ENCODE data around the gene FAM83G.
"Not testable (repeated sequence)": the region's sequence is repeated elsewhere in the genome, so short reads cannot be mapped to it uniquely, and the experiment has no call there.

Gene FAM83G

GRCh38 chr17:19021622-19022083 is 17.1 kb upstream of the FAM83G start:
- Histone ChIP-seq H3K4me1 (ENCODE audit: control insufficient read depth in 1 of 2, insufficient read depth in 2 of 2, low read length in 2 of 2) (no peaks in the 10 kb centered on the region), H3K27me3 (ENCODE audit: low read depth, low read length) (no peaks in the 10 kb centered on the region), H3K9me3 (ENCODE audit: control insufficient read depth in 1 of 2, low read length in 2 of 2) (no peaks in the 10 kb centered on the region), H3K4me3 (ENCODE audit: low read depth in 1 of 2, low read length in 2 of 2) (no peak overlapping the region), H3K36me3 (ENCODE audit: control insufficient read depth in 1 of 2, insufficient read depth in 2 of 2, low read length in 2 of 2) (no peaks in the 10 kb centered on the region), H3K27ac (ENCODE audit: low read length) (no peak overlapping the region)

GRCh38 chr17:19021011-19021621 is 16.6 kb upstream of the FAM83G start:
- H3K9me3 ChIP-seq (ENCODE audit: control insufficient read depth in 1 of 2, low read length in 2 of 2), result not testable (repeated sequence)

GRCh38 chr17:19020016-19020415 is 15.5 kb upstream of the FAM83G start:
- Histone ChIP-seq H3K27ac (ENCODE audit: low read length) (no peak overlapping the region), H3K27me3 (ENCODE audit: low read depth, low read length) (no peaks in the 10 kb centered on the region), H3K36me3 (ENCODE audit: control insufficient read depth in 1 of 2, insufficient read depth in 2 of 2, low read length in 2 of 2) (no peaks in the 10 kb centered on the region), H3K4me1 (ENCODE audit: control insufficient read depth in 1 of 2, insufficient read depth in 2 of 2, low read length in 2 of 2) (no peaks in the 10 kb centered on the region), H3K4me3 (ENCODE audit: low read depth in 1 of 2, low read length in 2 of 2) (no peak overlapping the region), H3K9me3 (ENCODE audit: control insufficient read depth in 1 of 2, low read length in 2 of 2) (no peaks in the 10 kb centered on the region)

More at GRCh38 chr17:19021011-19021621, 16.6 kb upstream of the FAM83G start:
- not testable (repeated sequence) for H3K27ac ChIP-seq (ENCODE audit: low read length); H3K4me1 ChIP-seq (ENCODE audit: control insufficient read depth in 1 of 2, insufficient read depth in 2 of 2, low read length in 2 of 2); H3K36me3 ChIP-seq (ENCODE audit: control insufficient read depth in 1 of 2, insufficient read depth in 2 of 2, low read length in 2 of 2); H3K4me3 ChIP-seq (ENCODE audit: low read depth in 1 of 2, low read length in 2 of 2); H3K27me3 ChIP-seq (ENCODE audit: low read depth, low read length)

DNA sequence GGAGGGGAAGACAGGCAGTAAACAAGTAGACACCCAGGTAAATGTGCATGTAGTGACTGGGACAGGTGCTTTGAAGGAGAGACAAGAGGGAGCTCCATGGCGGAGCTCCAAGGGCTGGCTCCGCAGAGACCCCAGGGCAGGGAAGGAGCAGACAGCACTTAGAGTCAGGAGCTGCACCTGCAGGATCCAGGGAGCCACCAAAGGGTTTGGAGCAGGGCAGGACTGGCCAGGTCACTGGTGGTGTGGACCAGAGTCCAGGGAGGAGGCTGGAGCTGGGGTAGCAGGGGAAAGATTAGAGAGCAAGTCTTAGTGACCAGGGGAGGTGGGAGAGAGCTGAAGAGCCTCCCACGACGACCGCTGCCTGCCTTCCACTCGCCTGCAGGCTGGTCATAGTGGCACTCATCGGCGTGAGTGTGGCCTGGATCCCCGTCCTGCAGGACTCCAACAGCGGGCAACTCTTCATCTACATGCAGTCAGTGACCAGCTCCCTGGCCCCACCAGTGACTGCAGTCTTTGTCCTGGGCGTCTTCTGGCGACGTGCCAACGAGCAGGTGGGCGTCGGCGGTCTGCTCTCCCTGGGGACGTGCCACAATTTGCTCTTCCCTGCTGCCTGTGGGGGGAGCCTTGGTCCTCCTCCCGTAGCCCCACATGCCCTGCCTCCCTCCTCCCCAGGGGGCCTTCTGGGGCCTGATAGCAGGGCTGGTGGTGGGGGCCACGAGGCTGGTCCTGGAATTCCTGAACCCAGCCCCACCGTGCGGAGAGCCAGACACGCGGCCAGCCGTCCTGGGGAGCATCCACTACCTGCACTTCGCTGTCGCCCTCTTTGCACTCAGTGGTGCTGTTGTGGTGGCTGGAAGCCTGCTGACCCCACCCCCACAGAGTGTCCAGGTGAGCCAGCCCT is 14.7 kb upstream of the FAM83G start:
- Histone ChIP-seq H3K9me3 (ENCODE audit: control insufficient read depth in 1 of 2, low read length in 2 of 2) (no peaks in the 10 kb centered on the region), H3K36me3 (ENCODE audit: control insufficient read depth in 1 of 2, insufficient read depth in 2 of 2, low read length in 2 of 2) (no peaks in the 10 kb centered on the region), H3K4me1 (ENCODE audit: control insufficient read depth in 1 of 2, insufficient read depth in 2 of 2, low read length in 2 of 2) (no peaks in the 10 kb centered on the region), H3K27me3 (ENCODE audit: low read depth, low read length) (no peaks in the 10 kb centered on the region), H3K4me3 (ENCODE audit: low read depth in 1 of 2, low read length in 2 of 2) (no peak overlapping the region), H3K27ac (ENCODE audit: low read length) (no peak overlapping the region)

GRCh38 chr17:19018600-19018950 is 14.0 kb upstream of the FAM83G start:
- no peak overlapping the region for H3K27ac ChIP-seq (ENCODE audit: low read length)
- no peaks in the 10 kb centered on the region for H3K27me3 ChIP-seq (ENCODE audit: low read depth, low read length)
- no peaks in the 10 kb centered on the region for H3K4me1 ChIP-seq (ENCODE audit: control insufficient read depth in 1 of 2, insufficient read depth in 2 of 2, low read length in 2 of 2)
- no peak overlapping the region for H3K4me3 ChIP-seq (ENCODE audit: low read depth in 1 of 2, low read length in 2 of 2)
- no peaks in the 10 kb centered on the region for H3K36me3 ChIP-seq (ENCODE audit: control insufficient read depth in 1 of 2, insufficient read depth in 2 of 2, low read length in 2 of 2)
- H3K9me3 ChIP-seq (ENCODE audit: control insufficient read depth in 1 of 2, low read length in 2 of 2), result no peaks in the 10 kb centered on the region

GRCh38 chr17:19017804-19018599 is 13.4 kb upstream of the FAM83G start:
- Histone ChIP-seq H3K4me3 (ENCODE audit: low read depth in 1 of 2, low read length in 2 of 2) (no peak overlapping the region), H3K4me1 (ENCODE audit: control insufficient read depth in 1 of 2, insufficient read depth in 2 of 2, low read length in 2 of 2) (no peaks in the 10 kb centered on the region), H3K27me3 (ENCODE audit: low read depth, low read length) (no peaks in the 10 kb centered on the region), H3K36me3 (ENCODE audit: control insufficient read depth in 1 of 2, insufficient read depth in 2 of 2, low read length in 2 of 2) (no peaks in the 10 kb centered on the region), H3K9me3 (ENCODE audit: control insufficient read depth in 1 of 2, low read length in 2 of 2) (no peaks in the 10 kb centered on the region), H3K27ac (ENCODE audit: low read length) (no peak overlapping the region)

DNA sequence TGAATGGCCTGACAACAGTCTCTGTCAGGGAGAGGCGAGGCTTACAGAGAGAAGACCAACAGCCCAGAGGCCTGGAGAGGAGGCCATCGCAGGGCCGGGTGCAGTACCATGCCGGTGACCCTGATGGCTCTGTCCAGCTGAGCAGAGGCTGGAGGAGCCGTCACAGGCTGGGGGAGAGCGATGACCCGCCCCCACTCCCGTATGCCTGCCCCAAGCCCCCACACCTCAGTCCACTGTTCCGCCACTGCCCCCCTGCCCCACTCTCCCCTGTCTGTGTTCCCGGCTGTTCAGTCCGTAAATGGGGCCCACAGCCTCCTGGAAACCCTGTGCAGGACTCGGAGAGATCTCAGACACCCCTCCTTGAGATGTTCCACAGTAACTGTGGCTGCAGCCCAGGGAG is 12.8 kb upstream of the FAM83G start:
- Histone ChIP-seq H3K36me3 (ENCODE audit: control insufficient read depth in 1 of 2, insufficient read depth in 2 of 2, low read length in 2 of 2) (no peaks in the 10 kb centered on the region), H3K4me1 (ENCODE audit: control insufficient read depth in 1 of 2, insufficient read depth in 2 of 2, low read length in 2 of 2) (no peaks in the 10 kb centered on the region), H3K9me3 (ENCODE audit: control insufficient read depth in 1 of 2, low read length in 2 of 2) (no peaks in the 10 kb centered on the region), H3K27ac (ENCODE audit: low read length) (no peak overlapping the region), H3K27me3 (ENCODE audit: low read depth, low read length) (no peaks in the 10 kb centered on the region), H3K4me3 (ENCODE audit: low read depth in 1 of 2, low read length in 2 of 2) (no peak overlapping the region)

DNA sequence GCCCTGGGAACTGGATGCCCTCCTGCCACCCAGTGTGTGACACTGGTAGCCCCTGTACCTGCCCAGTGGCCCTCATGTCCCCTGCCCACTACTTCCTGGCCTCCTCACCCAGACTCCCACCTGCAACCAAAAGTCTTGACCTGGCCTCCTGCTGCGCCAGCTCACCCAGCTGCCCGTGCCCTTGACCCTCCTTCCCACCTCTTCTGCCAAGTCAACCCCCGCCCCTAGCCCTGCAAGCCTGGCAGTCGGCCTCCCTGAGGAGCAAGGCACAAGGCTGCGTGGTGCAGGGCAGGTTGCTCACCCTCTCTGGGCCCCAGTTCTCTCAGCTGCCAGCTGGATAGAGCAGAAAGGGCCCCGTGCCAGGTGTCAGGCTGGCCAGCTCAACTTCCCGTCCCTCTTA is 12.3 kb upstream of the FAM83G start:
- Histone ChIP-seq H3K27me3 (ENCODE audit: low read depth, low read length) (no peaks in the 10 kb centered on the region), H3K4me3 (ENCODE audit: low read depth in 1 of 2, low read length in 2 of 2) (no peak overlapping the region), H3K4me1 (ENCODE audit: control insufficient read depth in 1 of 2, insufficient read depth in 2 of 2, low read length in 2 of 2) (no peaks in the 10 kb centered on the region), H3K27ac (ENCODE audit: low read length) (no peak overlapping the region), H3K36me3 (ENCODE audit: control insufficient read depth in 1 of 2, insufficient read depth in 2 of 2, low read length in 2 of 2) (no peaks in the 10 kb centered on the region), H3K9me3 (ENCODE audit: control insufficient read depth in 1 of 2, low read length in 2 of 2) (no peaks in the 10 kb centered on the region)

DNA sequence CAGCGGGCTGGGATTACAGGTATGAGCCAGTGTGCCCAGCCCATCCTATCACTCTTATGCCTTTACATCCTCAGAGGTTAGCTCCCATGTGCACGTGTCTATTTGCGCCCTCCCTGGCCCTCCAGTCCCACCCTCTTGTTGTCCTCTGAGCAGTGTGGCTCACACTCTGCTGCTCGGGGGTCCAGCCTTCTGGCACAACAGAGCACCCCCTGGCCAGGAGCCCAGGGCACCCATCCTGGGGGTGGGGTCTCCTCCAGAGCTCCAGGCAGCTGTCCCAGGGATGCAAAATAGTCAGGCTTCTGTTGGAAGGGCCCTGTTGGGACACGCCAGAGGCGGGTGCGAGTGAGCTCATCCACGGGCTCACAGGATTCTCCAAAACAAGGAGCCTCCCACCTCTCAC is 11.7 kb upstream of the FAM83G start:
- Histone ChIP-seq H3K4me1 (ENCODE audit: control insufficient read depth in 1 of 2, insufficient read depth in 2 of 2, low read length in 2 of 2) (no peaks in the 10 kb centered on the region), H3K27ac (ENCODE audit: low read length) (no peak overlapping the region), H3K36me3 (ENCODE audit: control insufficient read depth in 1 of 2, insufficient read depth in 2 of 2, low read length in 2 of 2) (no peaks in the 10 kb centered on the region), H3K27me3 (ENCODE audit: low read depth, low read length) (no peaks in the 10 kb centered on the region), H3K9me3 (ENCODE audit: control insufficient read depth in 1 of 2, low read length in 2 of 2) (no peaks in the 10 kb centered on the region), H3K4me3 (ENCODE audit: low read depth in 1 of 2, low read length in 2 of 2) (no peak overlapping the region)

- Histone ChIP-seq H3K27ac (ENCODE audit: low read length) (no peak overlapping the region), H3K9me3 (ENCODE audit: control insufficient read depth in 1 of 2, low read length in 2 of 2) (no peaks in the 10 kb centered on the region), H3K4me3 (ENCODE audit: low read depth in 1 of 2, low read length in 2 of 2) (no peak overlapping the region), H3K4me1 (ENCODE audit: control insufficient read depth in 1 of 2, insufficient read depth in 2 of 2, low read length in 2 of 2) (no peaks in the 10 kb centered on the region), H3K36me3 (ENCODE audit: control insufficient read depth in 1 of 2, insufficient read depth in 2 of 2, low read length in 2 of 2) (no peaks in the 10 kb centered on the region), H3K27me3 (ENCODE audit: low read depth, low read length) (no peaks in the 10 kb centered on the region)
Measured at GRCh38 chr17:19015428-19015827, 10.9 kb upstream of the FAM83G start.

DNA sequence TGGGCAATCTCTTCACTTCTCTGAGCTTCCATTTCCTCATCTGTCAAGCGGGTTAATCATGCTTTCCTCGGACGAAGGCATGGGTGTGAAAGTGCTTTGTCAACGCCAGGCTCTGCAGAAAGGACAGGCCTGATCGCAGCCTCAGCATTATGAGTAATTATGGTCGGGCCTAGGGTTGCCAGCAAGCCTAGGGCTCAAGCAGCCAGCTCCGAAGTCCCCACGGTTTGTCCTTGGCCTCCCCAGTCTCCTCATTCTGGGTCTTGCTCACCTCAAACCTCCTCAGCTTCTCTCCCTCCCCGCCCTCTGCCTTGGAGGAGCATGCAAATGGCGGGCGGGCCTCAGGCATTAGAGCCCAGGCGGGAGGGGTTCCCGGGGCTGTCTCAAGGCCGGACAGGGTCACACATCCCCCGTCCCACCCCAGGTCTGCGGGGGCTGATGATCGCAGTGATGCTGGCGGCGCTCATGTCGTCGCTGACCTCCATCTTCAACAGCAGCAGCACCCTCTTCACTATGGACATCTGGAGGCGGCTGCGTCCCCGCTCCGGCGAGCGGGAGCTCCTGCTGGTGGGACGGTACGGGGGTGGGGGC is 10.2 kb upstream of the FAM83G start:
- Histone ChIP-seq H3K27ac (ENCODE audit: low read length) (no peak overlapping the region), H3K4me1 (ENCODE audit: control insufficient read depth in 1 of 2, insufficient read depth in 2 of 2, low read length in 2 of 2) (no peaks in the 10 kb centered on the region), H3K4me3 (ENCODE audit: low read depth in 1 of 2, low read length in 2 of 2) (no peak overlapping the region), H3K27me3 (ENCODE audit: low read depth, low read length) (no peaks in the 10 kb centered on the region), H3K36me3 (ENCODE audit: control insufficient read depth in 1 of 2, insufficient read depth in 2 of 2, low read length in 2 of 2) (no peaks in the 10 kb centered on the region), H3K9me3 (ENCODE audit: control insufficient read depth in 1 of 2, low read length in 2 of 2) (no peaks in the 10 kb centered on the region)
